ENCODE data around the gene KCNH8.
A peak's percentile ranks its signal among the peaks of the same experiment; 100 is the strongest.
"Not testable (repeated sequence)": the region's sequence is repeated elsewhere in the genome, so short reads cannot be mapped to it uniquely, and the experiment has no call there.

The KCNH8 gene

DNA sequence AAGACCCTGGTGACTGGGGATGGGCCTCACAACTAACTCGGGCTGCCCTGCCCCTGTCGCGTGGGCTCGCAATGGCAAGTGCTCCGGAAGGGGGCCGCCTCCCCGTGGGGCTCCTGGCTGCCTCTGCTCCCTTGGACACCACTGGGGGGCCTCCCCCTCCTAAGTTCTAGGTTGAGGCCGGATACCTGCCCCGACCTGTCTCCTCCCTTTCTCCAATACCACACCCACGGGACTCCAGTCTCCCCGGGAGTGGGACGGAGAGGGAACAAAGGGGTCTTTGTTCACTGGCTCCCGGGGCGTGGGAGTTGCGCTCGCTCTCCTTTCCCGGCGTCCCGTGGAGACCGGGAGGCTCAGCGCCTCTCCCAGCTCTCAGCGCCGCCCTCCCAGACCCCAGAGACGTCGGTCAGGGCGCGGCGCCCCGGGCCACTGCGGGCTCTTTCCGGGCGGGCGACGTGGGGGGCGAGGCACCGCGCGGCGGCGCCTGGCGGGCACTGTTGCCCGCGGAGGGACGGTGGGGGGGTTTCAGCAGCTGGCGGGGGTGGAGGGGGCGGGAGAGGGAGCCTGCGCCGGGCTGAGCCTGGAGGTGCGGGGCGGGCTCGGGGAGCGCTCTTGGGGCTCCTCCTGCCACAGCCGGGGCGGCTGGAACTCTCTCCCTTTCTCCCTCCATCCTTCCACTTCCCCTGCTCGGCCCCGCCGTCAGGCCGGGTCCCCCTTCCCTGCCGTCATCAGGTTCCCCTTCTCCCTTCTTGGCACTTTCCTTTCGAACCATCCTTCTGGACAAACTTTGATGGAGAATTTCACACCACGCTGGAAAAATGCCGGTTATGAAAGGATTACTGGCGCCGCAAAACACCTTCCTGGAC lies at the start of gene KCNH8:
Gene KCNH8 (plus strand): TSS at position 606 of the 863 bp plus-strand sequence. CDS start 210 bp downstream, at position 816.
- DNase-seq (ENCODE audit: low read depth): no peak

DNA sequence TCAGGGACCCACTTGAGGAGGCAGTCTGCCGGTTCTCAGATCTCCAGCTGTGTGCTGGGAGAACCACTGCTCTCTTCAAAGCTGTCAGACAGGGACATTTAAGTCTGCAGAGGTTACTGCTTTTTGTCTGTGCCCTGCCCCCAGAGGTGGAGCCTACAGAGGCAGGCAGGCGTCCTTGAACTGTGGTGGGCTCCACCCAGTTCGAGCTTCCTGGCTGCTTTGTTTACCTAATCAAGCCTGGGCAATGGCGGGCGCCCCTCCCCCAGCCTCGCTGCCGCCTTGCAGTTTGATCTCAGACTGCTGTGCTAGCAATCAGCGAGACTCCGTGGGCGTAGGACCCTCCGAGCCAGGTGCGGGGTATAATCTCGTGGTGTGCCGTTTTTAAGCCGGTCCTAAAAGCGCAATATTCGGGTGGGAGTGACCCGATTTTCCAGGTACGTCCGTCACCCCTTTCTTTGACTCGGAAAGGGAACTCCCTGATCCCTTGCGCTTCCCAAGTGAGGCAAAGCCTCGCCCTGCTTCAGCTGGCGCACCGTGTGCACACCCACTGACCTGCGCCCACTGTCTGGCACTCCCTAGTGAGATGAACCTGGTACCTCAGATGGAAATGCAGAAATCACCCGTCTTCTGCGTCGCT lies 45.5 kb upstream of the KCNH8 start:
- DNase-seq (ENCODE audit: low read depth): not testable (repeated sequence)

DNA sequence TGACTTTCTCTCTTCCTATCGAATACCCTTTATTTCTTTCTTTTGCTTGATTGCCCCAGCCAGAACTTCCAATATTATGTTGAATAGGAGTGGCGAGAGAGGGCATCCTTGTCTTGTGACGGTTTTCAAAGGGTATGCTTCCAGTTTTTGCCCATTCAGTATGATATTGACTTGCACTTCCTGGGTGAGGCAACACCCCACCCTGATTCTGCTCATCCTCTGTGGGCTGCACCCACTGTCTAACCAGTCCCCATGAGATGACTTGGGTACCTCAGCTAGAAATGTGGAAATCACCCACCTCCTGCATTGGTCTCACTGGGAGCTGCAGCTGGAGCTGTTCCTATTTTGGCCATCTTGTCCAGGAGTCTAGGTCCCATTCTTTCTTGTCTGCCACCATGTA lies 44.8 kb upstream of the KCNH8 start:
- DNase-seq (ENCODE audit: low read depth): no peak

DNA sequence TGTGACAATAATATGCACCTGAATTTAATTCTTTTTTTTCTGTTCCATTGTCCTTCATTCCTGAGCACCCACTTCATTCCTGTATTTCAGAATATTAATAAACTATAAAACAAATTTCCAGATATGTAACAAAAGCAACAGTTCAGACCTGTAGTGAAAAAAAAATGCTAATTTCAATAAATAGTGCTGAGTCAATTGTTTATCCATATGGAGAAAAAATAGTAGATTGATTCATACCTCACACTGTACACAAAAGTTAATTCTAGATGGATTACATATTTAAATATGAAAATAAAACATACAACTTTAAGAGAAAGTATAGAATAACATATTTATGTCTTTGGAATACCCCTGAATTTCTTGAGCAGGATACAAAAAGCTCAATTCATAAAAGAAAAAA lies 43.9 kb upstream of the KCNH8 start:
- DNase-seq (ENCODE audit: low read depth): no peak

DNA sequence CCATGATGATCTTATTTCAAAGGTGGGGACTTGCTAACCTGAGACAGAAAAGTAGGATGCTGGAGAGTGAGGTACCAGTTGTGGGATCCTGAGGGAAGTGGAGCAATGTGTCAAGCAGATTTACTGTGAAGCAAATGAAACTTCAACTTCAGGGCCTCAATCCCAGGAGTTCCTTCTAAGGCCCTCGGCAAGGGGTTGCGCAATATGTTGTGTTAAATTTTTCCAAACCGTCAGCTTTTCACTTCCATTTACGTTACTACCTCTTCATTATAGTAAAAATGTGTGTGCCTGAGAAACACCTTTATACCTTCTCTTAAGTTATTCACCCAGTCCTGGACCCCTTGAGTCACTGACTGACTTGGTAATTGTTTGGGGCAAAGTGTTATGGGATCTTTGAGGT lies 42.5 kb upstream of the KCNH8 start:
- no peak for DNase-seq (ENCODE audit: low read depth)

DNA sequence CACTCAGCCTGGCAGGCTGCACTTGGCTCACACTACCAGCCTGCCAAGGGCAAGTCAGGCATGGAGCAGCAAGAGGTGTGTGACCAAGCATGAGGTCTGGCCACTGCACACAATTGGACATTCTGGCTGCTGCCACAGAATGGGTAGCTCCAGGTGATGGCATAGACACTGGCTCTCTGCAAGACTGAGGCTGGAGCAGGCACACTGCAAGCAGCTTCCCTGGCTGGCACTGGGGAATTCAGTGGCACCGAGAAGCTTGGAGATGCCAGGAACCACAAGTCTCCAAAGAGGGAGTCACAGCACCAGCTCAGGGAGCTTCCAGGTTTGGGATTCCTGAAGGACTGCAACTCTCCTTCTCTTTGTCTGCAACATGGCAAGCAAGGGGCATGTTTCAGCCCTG lies 42.0 kb upstream of the KCNH8 start:
- no peak for DNase-seq (ENCODE audit: low read depth)

DNA sequence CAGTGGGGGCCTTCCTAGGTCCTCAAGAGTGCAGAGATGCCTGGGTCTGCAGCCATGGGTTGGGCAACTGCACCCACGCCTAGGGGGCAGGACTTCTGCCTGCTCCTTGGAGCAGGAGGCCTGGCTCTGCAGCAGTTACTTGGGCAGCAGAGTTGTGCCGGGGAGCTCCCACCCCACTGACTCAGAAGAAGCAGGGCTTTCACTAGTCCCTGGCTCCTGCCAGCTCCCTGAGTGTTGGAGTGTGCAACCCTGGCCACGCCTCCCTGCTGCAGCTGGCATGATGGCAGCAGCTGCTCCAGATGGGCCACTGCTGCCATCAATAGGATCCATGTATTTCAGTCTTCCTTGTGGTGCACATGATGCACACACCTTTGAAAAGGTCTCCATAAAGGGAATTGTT lies 40.6 kb upstream of the KCNH8 start:
- no peak for DNase-seq (ENCODE audit: low read depth)

DNA sequence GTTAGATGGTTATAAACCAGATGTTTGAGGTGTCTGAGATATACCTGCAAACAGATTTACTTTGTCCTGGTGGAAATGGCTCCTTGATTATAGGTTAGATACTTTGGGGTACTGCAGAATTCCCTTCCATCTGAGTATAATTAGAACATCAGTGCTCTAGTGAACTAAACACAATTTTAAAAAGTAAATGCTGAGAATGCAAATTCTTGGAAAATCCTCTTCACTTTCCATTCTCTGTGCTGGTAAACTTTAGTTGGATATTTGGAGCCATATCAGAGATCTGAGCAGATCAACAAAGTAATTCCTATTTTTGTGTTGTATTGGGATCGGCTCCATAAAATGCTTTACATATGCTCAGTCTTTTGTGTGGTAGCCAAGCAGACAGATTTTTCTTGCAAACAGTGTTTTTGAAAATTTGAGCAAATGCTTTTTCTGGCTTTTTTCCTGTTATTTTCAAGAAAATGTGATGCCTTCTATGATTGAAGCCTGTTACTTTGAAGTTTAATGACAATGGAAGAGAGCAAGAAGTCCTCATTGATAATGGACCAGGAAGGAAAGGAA lies 37.9 kb upstream of the KCNH8 start:
- no peak for DNase-seq (ENCODE audit: low read depth)

DNA sequence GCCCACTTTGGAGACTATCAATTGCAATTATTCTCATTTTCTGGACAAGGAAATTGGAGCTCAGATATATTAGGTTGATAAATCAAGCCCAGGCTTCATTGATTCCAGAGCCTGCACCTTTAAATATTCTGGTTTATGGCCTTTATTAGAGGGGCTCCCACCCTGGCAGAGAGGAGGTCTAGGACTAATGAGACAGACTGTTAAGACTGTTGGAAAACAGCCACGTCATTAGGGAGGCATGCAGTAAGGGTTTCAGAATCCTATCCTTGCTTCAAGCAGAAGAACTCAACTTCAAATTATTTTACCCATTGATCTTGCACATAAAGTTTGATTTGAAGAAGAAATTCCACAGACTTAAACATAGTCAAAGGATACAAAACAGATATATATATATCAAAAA lies 33.8 kb upstream of the KCNH8 start:
- no peak for DNase-seq (ENCODE audit: low read depth)

DNA sequence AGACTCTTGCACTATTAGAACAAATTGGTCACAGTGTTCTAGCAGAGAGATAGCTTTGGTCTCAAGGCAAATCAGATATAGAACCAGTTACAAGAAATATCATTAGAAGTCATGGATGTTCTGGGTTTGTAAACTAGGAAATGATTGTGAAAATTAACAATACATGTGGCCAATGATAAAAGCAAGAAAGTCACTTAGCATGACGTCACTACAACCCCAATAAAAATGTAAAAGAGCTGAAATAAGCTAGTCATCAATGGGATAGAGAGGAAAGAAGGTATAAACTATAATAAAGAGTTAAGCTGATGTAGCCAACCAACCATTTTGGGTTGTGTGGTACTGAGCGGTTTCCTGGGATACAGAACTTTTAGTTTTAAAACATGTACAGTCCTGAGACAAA lies 32.1 kb upstream of the KCNH8 start:
- no peak for DNase-seq (ENCODE audit: low read depth)

DNA sequence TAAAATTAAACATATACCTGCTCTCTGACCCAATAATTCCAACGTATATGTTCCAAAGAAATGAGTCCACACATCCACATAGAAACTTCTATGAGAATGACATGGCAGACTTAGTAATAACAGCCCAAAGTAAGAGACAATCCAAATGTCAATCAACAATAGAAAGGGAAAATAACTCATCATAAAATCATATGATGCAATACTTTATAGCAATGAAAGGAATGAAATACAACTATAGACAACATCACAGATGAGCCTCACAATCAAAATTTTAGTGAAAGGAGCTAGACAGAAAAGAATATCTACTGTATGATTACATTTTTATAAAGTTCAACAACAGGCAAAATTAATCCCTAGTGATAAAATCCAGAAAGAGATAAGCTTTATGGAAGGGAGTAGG lies 23.6 kb upstream of the KCNH8 start:
- no peak for DNase-seq (ENCODE audit: low read depth)

DNA sequence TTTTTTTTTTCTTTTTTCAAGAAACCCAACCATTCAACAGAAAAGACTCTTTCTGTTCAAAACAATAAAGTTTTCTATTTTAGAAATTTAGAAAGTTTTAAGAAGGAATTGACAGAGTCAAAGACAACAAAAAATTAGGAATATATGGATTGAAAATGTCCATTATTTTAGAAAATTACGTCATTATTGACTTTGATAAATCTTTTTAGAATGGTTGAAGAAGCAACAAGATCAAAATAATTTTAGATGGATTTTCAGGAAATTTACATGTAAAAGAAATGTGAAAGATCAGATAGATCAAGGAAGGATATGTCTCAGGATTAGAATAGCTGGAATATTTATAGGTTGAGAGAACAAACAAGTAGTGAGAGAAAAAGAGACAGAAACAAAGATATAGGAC lies 8.4 kb upstream of the KCNH8 start:
- DNase-seq (ENCODE audit: low read depth): no peak

DNA sequence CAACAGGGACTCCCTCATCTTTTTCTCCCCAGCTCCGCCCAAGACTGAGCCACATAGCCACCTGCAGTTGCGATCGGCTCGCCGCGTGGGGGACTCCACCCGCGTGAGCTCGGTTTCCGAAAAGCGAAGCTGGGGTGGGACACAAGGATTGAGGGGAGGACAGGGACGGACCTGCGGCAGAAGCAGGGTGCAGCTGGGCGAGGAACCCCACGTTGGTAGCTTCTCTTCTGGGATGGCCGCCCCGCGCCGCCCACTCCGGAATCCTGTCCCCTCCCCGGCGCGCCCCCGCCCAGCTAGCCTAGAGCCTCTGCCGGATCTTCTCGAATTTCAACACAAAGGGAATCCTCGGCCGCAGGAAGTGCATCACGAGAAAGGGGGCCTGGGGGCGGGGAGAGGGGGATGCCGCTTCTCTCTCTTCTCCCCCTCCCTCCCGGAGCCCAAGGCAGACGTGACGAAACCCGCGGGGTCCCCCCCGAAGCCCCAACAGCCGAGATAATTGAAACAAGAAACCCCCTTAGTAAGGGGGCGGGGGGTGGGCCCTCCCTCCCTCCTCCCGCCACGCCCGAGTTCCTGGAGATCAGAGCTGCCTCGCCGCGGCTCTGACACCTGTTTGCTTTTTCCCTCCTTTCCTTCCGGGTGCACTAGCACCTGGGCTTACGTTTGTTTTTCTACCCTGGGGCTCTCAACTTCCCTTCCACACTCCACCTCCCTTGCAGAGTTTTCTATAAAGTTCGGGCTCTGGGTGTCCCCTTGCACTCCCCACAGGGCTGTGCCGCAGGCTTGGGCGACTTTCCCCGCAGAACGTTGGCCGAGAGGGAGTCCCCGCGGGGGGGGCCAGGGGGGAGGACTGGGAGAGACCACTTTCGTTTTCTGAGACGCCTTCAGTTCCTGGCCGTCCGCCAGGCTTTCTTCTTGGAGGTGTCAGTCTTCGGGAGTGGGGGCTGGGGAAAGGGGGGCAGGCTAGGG lies 1.3 kb upstream of the KCNH8 start:
- DNase-seq (ENCODE audit: low read depth): peak; percentile 38

DNA sequence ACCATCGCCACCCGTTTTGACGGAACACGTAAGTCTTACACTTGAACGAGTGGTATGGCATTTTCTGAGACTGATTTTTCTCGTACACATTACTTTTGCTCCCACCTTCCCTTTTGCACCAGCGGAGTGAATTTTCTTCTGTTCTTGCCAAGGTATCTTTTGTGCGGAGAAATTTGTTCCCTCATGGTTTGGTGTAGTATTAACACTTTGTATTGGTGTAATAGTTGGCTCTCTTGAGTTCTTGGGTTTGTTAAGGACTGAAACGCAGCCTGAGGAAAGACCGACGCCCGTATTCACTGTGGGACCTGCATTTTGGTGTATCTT lies 420 bp downstream of the KCNH8 start:
- DNase-seq (ENCODE audit: low read depth): no peak

DNA sequence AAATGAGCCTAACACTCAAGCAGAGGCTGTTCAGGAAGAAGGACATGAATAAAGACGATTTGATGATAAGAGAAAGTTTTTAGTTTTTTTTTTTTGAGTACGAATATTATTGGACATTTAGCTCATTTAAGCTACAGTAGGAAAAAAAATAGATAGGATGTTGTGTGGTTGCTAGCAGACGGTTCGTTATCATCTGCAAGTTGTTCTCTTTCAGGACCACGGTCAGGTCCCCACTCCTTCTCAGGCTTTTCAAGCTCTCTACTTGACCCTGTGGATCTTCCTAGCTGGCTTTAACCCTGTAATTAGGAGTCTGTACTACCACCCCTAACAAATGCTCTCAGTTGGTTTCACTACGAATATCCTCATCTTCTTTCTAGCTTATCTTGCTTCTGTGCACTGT lies 1.1 kb downstream of the KCNH8 start:
- no peak for DNase-seq (ENCODE audit: low read depth)

DNA sequence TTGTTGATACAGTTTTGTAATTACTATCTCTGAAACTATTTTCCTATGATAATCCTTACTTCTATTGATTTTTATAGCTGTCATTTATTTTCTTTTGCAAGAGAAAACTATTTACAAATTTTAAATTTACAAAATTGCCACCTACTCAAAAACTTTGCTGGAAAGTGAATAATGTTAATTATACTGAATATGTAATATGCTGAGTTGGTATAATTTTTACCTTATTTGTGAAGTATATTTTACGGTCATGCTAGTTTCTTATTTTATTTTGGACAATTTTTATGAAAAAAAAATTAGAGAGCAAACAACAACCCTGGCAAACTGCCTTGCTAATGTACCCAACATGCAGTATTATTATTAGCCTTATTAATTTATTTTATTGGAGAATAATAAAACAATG lies 2.9 kb downstream of the KCNH8 start:
- no peak for DNase-seq (ENCODE audit: low read depth)

DNA sequence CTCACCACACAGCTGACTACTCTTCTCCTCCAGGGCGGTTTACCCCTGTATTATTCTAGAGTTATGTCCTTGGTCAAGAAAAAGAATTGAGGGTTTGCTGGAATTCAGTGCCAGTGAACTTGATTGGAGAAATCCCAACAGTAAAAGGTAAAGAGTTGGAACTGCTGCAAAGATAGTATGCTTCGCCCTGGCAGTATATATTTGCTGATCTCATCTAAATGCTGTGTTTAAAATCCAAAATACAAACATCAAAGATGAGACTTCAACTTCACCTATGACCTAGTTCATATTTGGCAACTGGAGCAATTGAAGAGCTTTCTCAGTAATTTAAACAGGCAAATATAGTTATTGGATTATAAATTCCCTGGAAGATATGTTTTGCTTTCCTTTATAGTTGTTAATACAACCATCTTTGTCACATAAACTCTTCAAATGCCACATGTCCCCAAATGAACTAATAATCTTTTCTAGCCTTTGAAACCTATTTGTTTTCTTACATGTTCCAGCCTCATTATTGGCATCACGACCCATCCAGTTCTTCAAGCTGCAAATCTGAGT lies 6.5 kb downstream of the KCNH8 start:
- no peak for DNase-seq (ENCODE audit: low read depth)

DNA sequence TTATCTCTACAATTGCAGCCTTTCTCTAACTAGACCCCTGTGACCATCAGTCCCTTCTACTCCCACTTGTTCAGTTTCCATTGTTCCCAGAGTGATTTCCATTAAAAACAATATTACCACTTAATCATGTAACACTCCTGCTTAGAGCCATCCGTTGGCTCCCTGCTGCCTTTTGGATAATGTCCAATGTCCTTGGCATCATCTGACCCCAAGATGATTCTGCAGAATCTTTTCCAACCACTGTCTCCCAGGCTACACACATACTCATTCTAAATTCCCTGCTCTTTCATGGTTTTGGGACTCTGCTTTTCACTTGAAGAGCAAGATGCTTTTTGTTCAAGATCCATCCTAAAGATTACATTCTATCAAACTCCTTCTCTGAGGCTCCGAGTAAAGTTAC lies 7.1 kb downstream of the KCNH8 start:
- no peak for DNase-seq (ENCODE audit: low read depth)

DNA sequence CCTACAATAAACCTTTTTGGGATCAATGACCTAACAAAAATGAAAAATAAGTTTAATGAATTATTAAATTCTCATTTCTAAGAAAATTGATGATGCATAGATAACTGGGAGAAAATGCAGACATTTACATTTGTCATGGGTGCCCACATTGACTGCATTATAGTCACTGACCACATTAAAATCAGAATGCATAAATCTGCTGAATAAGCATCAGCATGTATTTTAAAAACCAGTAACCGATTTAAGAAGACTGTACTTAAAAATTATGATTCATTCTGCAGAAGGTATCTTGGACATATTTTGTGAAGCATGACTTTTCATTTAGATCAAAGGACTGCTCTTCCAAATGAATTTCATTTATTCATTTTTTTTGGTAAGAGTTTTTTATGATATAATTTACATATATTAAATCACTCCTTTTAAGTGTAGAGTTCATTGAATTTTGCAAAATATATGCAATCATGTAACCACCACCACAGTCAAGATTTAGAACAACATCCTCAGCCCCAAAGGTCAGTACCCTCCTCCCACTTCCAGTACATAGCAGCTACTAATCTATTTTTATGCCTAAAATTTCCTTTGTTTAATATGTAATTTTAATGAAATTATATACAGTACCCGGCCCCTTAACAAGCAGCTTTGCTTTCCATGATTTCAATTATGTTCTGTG lies 11.8 kb downstream of the KCNH8 start:
- DNase-seq (ENCODE audit: low read depth): no peak

DNA sequence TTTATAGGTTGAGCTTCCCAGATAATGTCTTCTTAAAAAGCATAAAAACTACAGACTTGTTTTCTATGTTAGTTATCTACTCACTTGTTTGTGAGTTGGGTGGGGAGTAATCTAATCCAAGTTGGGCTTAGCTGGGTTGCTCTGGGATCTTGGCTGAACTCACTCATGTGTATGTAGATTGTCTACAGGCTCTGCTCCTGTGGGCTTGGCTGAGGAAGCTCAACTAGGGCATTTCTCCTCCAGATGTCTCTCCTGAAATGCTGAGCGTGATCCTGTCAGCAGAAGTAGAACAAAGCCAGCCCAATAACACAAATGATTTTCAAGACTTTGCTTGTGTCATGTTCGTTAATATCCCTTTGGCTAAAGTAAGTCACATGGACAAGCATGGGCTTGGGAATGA lies 17.3 kb downstream of the KCNH8 start:
- no peak for DNase-seq (ENCODE audit: low read depth)

DNA sequence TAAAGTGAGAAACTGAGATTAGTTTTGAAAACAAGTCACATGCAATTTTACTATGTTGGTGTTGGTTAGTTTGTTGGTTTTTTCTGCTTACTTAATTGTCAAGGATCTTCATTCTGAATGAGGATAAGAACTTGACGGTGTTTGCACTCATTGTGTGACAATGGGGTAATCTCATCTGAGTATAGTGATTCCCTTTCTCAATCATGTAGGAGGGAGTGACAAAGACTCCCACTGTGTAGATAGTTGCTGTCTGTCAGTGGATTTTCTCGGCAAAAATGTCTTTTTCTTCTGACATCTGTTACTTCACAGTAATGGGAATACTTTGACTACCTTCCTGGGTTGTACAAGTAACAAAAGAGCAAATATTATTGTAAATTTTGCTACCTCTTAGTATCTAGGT lies 23.5 kb downstream of the KCNH8 start:
- no peak for DNase-seq (ENCODE audit: low read depth)

DNA sequence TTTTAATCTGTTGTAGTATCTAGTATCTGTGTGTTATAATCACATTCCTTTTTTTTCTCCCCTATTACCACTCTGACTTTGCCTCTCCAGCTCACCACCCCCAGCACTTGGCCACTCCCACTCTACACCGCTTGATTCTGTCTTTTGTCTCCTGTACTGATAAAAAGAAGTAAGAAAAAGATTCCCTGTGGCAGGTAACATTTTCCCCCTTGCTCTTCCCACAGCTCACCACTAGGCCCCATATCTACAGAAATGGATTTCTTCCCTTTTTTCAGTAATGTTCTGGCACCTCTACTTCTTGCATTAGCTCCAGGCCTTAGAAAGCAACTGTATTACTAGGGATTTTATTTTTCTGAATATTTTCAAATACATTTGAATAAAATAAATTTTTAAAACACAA lies 25.6 kb downstream of the KCNH8 start:
- no peak for DNase-seq (ENCODE audit: low read depth)

Data from stimulated activated CD8-positive, alpha-beta memory T cell treated with anti-CD3 and anti-CD28 coated beads, Interleukin-4, amount 100 ng/mL, for 24 hours (primary cell).